Bronchial epithelial cell (primary cell): ENCODE measurements around the gene DNAH14. TPM values are rescaled to one million over a fixed set of nuclear protein-coding genes. Genes with fewer than 3 reads are reported as not detected.

Experiments
- DNase-seq: peaks from one replicate; pipeline ENCODE4 v3.0.0-alpha.2; 2010; ENCODE audit warnings: low read depth
- FAIRE-seq: peaks from 2 replicates; lab custom pipeline; 2011; peaks lifted over from hg19 to GRCh38; lab: Jason Lieb, UNC
- H3K27me3 ChIP-seq: 2 replicates; pipeline ENCODE4 v1.5.1; 2011; ENCODE audit warnings: low read length; ENCODE audit not compliant: control insufficient read depth, insufficient read depth
- H3K36me3 ChIP-seq: 2 replicates; pipeline ENCODE4 v1.5.1; 2011; ENCODE audit warnings: low read length; ENCODE audit not compliant: control insufficient read depth, insufficient read depth
- H3K4me3 ChIP-seq: 2 replicates; pipeline ENCODE4 v1.5.1; 2011; ENCODE audit warnings: mild to moderate bottlenecking, low read depth, low read length, control low read depth
- total RNA-seq: library from RNA; depleted of rRNA; stranded (reverse); fragments of >200 nt; gene quantifications from 2 replicates; pipeline ENCODE4 v1.2.1, GENCODE V29; 2014
- TF ChIP-seq, protein P1 (sequence below): IDR thresholded peaks from 2 replicates; pipeline ENCODE4 v1.5.1; 2011; ENCODE audit warnings: mild to moderate bottlenecking, moderate library complexity, low read length, control low read depth, inconsistent platforms; ENCODE audit not compliant: insufficient read depth, severe bottlenecking

DNAH14 gene
- total RNA-seq, 1 donor from 2014 or later = 10.5 TPM

DNA sequence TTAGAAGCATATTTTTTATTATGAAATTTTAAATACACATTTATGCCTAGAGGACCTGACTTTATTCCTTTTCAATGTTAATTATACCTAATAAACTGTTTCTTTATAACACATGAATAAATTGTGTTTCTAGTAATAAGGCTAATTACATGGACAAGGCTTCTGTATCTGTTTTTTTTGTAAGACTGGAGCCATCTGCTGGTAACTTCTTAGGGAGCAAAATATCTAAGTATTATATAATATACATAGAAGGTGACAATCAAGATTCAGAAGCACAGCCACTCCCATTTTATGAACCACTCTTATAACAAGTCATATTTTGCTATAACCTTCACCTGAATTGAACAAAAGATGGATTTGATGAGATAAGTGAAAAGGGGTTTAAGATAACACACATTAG is 414.1 kb downstream of the DNAH14 start:
- no peak for FAIRE-seq

GRCh38 chr1:225347123-225347683 is 417.7 kb downstream of the DNAH14 start:
- TF ChIP-seq, protein P1, sequence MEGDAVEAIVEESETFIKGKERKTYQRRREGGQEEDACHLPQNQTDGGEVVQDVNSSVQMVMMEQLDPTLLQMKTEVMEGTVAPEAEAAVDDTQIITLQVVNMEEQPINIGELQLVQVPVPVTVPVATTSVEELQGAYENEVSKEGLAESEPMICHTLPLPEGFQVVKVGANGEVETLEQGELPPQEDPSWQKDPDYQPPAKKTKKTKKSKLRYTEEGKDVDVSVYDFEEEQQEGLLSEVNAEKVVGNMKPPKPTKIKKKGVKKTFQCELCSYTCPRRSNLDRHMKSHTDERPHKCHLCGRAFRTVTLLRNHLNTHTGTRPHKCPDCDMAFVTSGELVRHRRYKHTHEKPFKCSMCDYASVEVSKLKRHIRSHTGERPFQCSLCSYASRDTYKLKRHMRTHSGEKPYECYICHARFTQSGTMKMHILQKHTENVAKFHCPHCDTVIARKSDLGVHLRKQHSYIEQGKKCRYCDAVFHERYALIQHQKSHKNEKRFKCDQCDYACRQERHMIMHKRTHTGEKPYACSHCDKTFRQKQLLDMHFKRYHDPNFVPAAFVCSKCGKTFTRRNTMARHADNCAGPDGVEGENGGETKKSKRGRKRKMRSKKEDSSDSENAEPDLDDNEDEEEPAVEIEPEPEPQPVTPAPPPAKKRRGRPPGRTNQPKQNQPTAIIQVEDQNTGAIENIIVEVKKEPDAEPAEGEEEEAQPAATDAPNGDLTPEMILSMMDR = no peak
- H3K36me3 ChIP-seq = no peaks in the 10 kb centered on the region
- FAIRE-seq = no peak
- no peak overlapping the region for H3K4me3 ChIP-seq
- no peak for DNase-seq
- no peaks in the 10 kb centered on the region for H3K27me3 ChIP-seq

More for the DNA sequence above, 414.1 kb downstream of the DNAH14 start:
- Histone ChIP-seq H3K27me3 (no peaks in the 10 kb centered on the region), H3K36me3 (no peaks in the 10 kb centered on the region), H3K4me3 (no peak overlapping the region)
- peak; percentile 53 for DNase-seq
- TF ChIP-seq, protein P1 = peak; percentile 13

- TF ChIP-seq, protein P1 = no peak
- Histone ChIP-seq H3K27me3 (no peaks in the 10 kb centered on the region), H3K36me3 (no peaks in the 10 kb centered on the region), H3K4me3 (no peak overlapping the region)
- FAIRE-seq (no peak), DNase-seq (no peak)
Measured at GRCh38 chr1:225348400-225348799, 418.9 kb downstream of the DNAH14 start.

DNA sequence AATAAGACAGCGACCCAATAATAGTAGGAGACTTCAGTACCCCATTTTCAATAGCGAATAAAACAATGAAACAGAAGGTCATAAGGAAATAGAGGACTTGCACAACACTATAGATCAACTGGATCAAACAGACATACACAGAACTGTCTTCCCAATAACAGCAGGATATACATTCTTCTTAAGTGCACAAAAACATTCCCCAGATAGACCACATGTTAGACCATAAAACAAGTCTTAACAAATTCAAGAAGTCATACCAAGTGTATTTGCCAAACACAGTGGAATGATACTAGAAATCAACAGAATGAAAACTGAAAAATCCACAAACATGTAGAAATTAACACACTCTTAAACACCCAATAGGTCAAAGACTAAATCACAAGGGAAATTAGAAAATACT is 420.4 kb downstream of the DNAH14 start:
- FAIRE-seq = no peak
- peak; percentile 86 for DNase-seq
- TF ChIP-seq, protein P1 = no peak
- no peaks in the 10 kb centered on the region for H3K27me3 ChIP-seq
- H3K4me3 ChIP-seq = no peak overlapping the region
- H3K36me3 ChIP-seq = no peaks in the 10 kb centered on the region

- H3K27me3 ChIP-seq = no peaks in the 10 kb centered on the region
- no peaks in the 10 kb centered on the region for H3K36me3 ChIP-seq
- DNase-seq (no peak), FAIRE-seq (no peak)
- TF ChIP-seq, protein P1 = no peak
- no peak overlapping the region for H3K4me3 ChIP-seq
Measured at GRCh38 chr1:225350872-225351271, 421.4 kb downstream of the DNAH14 start.

DNA sequence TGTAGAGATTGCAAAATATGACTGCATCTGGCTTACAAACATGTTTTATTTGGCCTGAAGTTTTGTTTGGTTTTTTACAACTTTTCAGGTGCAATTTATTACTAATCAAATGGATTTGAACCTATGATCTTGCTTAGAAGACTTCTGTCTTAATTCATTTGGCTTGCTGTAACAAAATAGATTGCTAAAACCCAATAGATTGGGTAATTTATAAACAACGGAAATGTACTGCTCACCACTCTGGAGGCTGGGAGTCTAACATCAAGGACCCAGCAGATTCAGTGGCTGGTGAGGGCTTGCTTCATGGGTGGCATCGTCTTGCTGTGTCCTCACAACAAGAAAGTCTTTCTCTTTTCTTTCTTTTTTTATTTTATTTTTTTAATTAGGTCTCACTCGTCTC is 425.4 kb downstream of the DNAH14 start:
- no peak for FAIRE-seq
- no peaks in the 10 kb centered on the region for H3K27me3 ChIP-seq
- no peaks in the 10 kb centered on the region for H3K36me3 ChIP-seq
- DNase-seq = no peak
- H3K4me3 ChIP-seq = no peak overlapping the region
- TF ChIP-seq, protein P1 = no peak
